ENCODE results near the gene GALNT4.

The GALNT4 gene

GRCh38 chr12:89544681-89545184 is 20.1 kb upstream of the GALNT4 start:
- POLR2A ChIA-PET (ENCODE audit: low non-redundant PET), result no interaction called here
- no peak for TF ChIP-seq CTCF (conservative IDR thresholded peaks at IDR 0.05; ENCODE audit: low read depth)
- DNase-seq (ENCODE audit: low spot score), result no peak
- no peak overlapping the region for H3K27ac ChIP-seq
- CTCF ChIA-PET, result interaction anchor here (0.7 to 1.0 kb wide), 2 partner anchors 1026 to 1396 kb away, joined by 3 to 6 read pairs; no protein-coding TSS in a partner anchor

- no peak for DNase-seq (ENCODE audit: low spot score)
- H3K27ac ChIP-seq, result no peak overlapping the region
- TF ChIP-seq CTCF (conservative IDR thresholded peaks at IDR 0.05; ENCODE audit: low read depth), result no peak
- ChIA-PET POLR2A (ENCODE audit: low non-redundant PET) (no interaction called here), CTCF (interaction anchor here (0.7 to 1.1 kb wide), 3 partner anchors 228 to 1396 kb away, joined by 3 to 6 read pairs (median 4); no protein-coding TSS in a partner anchor)
These were observed 19.4 kb upstream of the GALNT4 start for GRCh38 chr12:89544022-89544421.

GRCh38 chr12:89542912-89543592 is 18.5 kb upstream of the GALNT4 start:
- H3K27ac ChIP-seq, result no peak overlapping the region
- ChIA-PET POLR2A (ENCODE audit: low non-redundant PET) (interaction anchor here (0.6 kb wide), 1 partner anchor 57 kb away, joined by 3 read pairs; no protein-coding TSS in a partner anchor), CTCF (interaction anchor here (0.6 to 1.1 kb wide), 4 partner anchors 14 to 713 kb away, joined by 3 to 4 read pairs (median 4); no protein-coding TSS in a partner anchor)
- DNase-seq (ENCODE audit: low spot score), result peak; percentile 68
- TF ChIP-seq CTCF (conservative IDR thresholded peaks at IDR 0.05; ENCODE audit: low read depth), result peak; percentile 85

- no peak for TF ChIP-seq CTCF (conservative IDR thresholded peaks at IDR 0.05; ENCODE audit: low read depth)
- DNase-seq (ENCODE audit: low spot score), result no peak
- no peak overlapping the region for H3K27ac ChIP-seq
- ChIA-PET POLR2A (ENCODE audit: low non-redundant PET) (no interaction called here), CTCF (no interaction called here)
These were observed 17.6 kb upstream of the GALNT4 start for GRCh38 chr12:89542236-89542635.

GRCh38 chr12:89540586-89540985 is 16.0 kb upstream of the GALNT4 start:
- POLR2A ChIA-PET (ENCODE audit: low non-redundant PET), result no interaction called here
- CTCF ChIA-PET, result no interaction called here
- no peak overlapping the region for H3K27ac ChIP-seq
- DNase-seq (ENCODE audit: low spot score), result no peak
- TF ChIP-seq CTCF (conservative IDR thresholded peaks at IDR 0.05; ENCODE audit: low read depth), result no peak

- DNase-seq (ENCODE audit: low spot score), result no peak
- no peak for TF ChIP-seq CTCF (conservative IDR thresholded peaks at IDR 0.05; ENCODE audit: low read depth)
- ChIA-PET POLR2A (ENCODE audit: low non-redundant PET) (no interaction called here), CTCF (interaction anchor here (0.6 kb wide), 1 partner anchor 91 kb away, joined by 3 read pairs; no protein-coding TSS in a partner anchor)
- no peak overlapping the region for H3K27ac ChIP-seq
These were observed 15.0 kb upstream of the GALNT4 start for GRCh38 chr12:89539426-89540223.

Data from RWPE1 (cell line).